ENCODE results near the gene ZDHHC5. TPM values are rescaled to one million over a fixed set of nuclear protein-coding genes. Genes with fewer than 3 reads are reported as not detected.

Gene ZDHHC5
- total RNA-seq, 1 experiment from 2014 or later, result 64.1 TPM

DNA sequence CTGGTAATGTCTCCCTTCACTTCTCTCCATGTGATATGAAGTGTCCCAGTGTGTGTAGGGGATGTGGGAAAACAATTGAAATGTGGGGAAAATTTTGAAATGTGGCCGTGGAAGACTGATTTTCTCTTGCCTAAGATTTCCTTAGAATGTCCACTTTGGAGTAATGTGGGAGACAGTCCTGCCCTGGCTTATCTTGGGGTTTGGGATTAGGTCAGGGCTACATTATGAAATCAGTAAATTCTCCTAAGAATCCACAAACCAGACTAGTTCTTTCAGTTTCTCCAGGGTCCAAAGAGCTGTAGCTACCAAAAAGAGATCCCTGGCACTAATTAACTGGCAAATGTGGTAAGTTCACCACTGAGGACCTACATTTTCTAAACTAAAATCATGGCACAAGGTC lies 41.0 kb upstream of the ZDHHC5 start:
- no peaks in the 10 kb centered on the region for H3K9me2 ChIP-seq (ENCODE audit: insufficient read depth)
- DNase-seq (ENCODE audit: low read depth, low spot score) (no peak), ATAC-seq (no peak)
- no TSS peak for BruUV-seq (replicated peaks)
- ChIA-PET POLR2A (no interaction called here), CTCF (interaction anchor here (1.3 kb wide), 1 partner anchor 13 kb away, joined by 3 read pairs; no protein-coding TSS in a partner anchor), RAD21 (ENCODE audit: low non-redundant PET in 1 of 2, low total read pairs in 2 of 2, uncharacterized antibody in 2 of 2, unreplicated experiment in 2 of 2) (no interaction called here)
- H4K20me1 ChIP-seq (ENCODE audit: insufficient read depth), result no peaks in the 10 kb centered on the region
- H2AFZ ChIP-seq (ENCODE audit: low read depth, low read length, poor library complexity, severe bottlenecking), result no peak overlapping the region
- H3K27me3 ChIP-seq (ENCODE audit: insufficient read depth, low read length), result peaks cover 3% of the 10 kb centered on the region; the same call in 1 of the 2 replicates
- intact Hi-C loops (cut with micrococcal nuclease), result no loop called here
- H3K27ac ChIP-seq (ENCODE audit: low read depth, low read length), result no peak overlapping the region
- no peak overlapping the region for H3K4me2 ChIP-seq (ENCODE audit: low read length)
- H3K36me3 ChIP-seq (ENCODE audit: control insufficient read depth in 1 of 2, insufficient read depth in 2 of 2, low read length in 2 of 2), result no peaks in the 10 kb centered on the region
- no peaks in the 10 kb centered on the region for H3K79me2 ChIP-seq (ENCODE audit: insufficient read depth, low read length)
- no peaks in the 10 kb centered on the region for H3K4me1 ChIP-seq (ENCODE audit: control insufficient read depth in 1 of 2, insufficient read depth in 2 of 2, low read length in 2 of 2)
- H3K9me3 ChIP-seq (ENCODE audit: control insufficient read depth in 1 of 2, insufficient read depth in 1 of 2, low read depth in 1 of 2, low read length in 2 of 2), result no peaks in the 10 kb centered on the region
- no peak overlapping the region for H3K4me3 ChIP-seq (replicated peaks in 1 of 2; ENCODE audit: low read depth in 1 of 2, low read length in 2 of 2)
- TF ChIP-seq EZH2phosphoT487 (IDR thresholded peaks at IDR 0.05; ENCODE audit: borderline replicate concordance), result no peak
- TF ChIP-seq, protein P1, sequence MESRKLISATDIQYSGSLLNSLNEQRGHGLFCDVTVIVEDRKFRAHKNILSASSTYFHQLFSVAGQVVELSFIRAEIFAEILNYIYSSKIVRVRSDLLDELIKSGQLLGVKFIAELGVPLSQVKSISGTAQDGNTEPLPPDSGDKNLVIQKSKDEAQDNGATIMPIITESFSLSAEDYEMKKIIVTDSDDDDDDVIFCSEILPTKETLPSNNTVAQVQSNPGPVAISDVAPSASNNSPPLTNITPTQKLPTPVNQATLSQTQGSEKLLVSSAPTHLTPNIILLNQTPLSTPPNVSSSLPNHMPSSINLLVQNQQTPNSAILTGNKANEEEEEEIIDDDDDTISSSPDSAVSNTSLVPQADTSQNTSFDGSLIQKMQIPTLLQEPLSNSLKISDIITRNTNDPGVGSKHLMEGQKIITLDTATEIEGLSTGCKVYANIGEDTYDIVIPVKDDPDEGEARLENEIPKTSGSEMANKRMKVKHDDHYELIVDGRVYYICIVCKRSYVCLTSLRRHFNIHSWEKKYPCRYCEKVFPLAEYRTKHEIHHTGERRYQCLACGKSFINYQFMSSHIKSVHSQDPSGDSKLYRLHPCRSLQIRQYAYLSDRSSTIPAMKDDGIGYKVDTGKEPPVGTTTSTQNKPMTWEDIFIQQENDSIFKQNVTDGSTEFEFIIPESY (IDR thresholded peaks at IDR 0.05; ENCODE audit: extremely low read depth, insufficient replicate concordance, low read length), result no peak
- TF ChIP-seq CEBPB (IDR thresholded peaks at IDR 0.05; ENCODE audit: low read depth), result no peak
- TF ChIP-seq, protein P2, sequence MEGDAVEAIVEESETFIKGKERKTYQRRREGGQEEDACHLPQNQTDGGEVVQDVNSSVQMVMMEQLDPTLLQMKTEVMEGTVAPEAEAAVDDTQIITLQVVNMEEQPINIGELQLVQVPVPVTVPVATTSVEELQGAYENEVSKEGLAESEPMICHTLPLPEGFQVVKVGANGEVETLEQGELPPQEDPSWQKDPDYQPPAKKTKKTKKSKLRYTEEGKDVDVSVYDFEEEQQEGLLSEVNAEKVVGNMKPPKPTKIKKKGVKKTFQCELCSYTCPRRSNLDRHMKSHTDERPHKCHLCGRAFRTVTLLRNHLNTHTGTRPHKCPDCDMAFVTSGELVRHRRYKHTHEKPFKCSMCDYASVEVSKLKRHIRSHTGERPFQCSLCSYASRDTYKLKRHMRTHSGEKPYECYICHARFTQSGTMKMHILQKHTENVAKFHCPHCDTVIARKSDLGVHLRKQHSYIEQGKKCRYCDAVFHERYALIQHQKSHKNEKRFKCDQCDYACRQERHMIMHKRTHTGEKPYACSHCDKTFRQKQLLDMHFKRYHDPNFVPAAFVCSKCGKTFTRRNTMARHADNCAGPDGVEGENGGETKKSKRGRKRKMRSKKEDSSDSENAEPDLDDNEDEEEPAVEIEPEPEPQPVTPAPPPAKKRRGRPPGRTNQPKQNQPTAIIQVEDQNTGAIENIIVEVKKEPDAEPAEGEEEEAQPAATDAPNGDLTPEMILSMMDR (IDR thresholded peaks at IDR 0.05 in 2 of 3, conservative IDR thresholded peaks at IDR 0.05 in 1 of 3; ENCODE audit: borderline replicate concordance in 1 of 3, insufficient read depth in 1 of 3, low read depth in 2 of 3, low read length in 2 of 3), result no peak
- H3K9ac ChIP-seq (ENCODE audit: low read length), result no peak overlapping the region

DNA sequence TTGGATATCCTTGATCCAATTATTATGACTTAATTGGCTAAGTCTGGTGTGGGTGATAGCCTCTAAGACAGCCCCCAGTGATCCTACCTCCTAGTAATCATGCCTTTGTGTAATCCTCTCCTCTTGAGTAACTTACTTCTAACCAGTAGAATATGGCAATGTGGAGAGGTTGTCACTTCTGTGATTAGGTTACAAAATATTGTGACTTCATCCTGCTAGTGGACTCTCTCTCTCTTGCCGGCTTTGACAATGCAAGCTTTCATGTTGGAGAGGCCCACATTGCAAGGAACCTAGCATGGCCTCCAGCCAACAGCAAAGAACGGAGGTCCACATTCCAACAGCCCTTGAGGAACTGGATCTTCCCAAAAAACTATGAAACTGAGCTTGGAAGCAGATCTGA lies 37.7 kb upstream of the ZDHHC5 start:
- peaks cover 0 to 5% of the 10 kb centered on the region in 2 experiments; a peak in 2 of 4 replicates for H3K4me1 ChIP-seq (ENCODE audit: control insufficient read depth in 1 of 2, insufficient read depth in 2 of 2, low read length in 2 of 2)
- intact Hi-C loops (cut with micrococcal nuclease), result no loop called here
- H3K9me3 ChIP-seq (ENCODE audit: control insufficient read depth in 1 of 2, insufficient read depth in 1 of 2, low read depth in 1 of 2, low read length in 2 of 2), result no peaks in the 10 kb centered on the region
- ATAC-seq, result no peak
- H3K27me3 ChIP-seq (ENCODE audit: insufficient read depth, low read length), result peaks cover 13% of the 10 kb centered on the region; the same call in 1 of the 2 replicates
- no peak overlapping the region for H3K4me3 ChIP-seq (replicated peaks in 1 of 2; ENCODE audit: low read depth in 1 of 2, low read length in 2 of 2)
- no peak overlapping the region for H3K9ac ChIP-seq (ENCODE audit: low read length)
- CTCF ChIA-PET, result no interaction called here
- H2AFZ ChIP-seq (ENCODE audit: low read depth, low read length, poor library complexity, severe bottlenecking), result no peak overlapping the region
- H3K27ac ChIP-seq (ENCODE audit: low read depth, low read length), result no peak overlapping the region
- H3K4me2 ChIP-seq (ENCODE audit: low read length), result no peak overlapping the region
- no peaks in the 10 kb centered on the region for H4K20me1 ChIP-seq (ENCODE audit: insufficient read depth)
- H3K9me2 ChIP-seq (ENCODE audit: insufficient read depth), result no peaks in the 10 kb centered on the region
- BruUV-seq (replicated peaks), result no TSS peak
- RAD21 ChIA-PET (ENCODE audit: low non-redundant PET in 1 of 2, low total read pairs in 2 of 2, uncharacterized antibody in 2 of 2, unreplicated experiment in 2 of 2), result no interaction called here
- no peaks in the 10 kb centered on the region for H3K36me3 ChIP-seq (ENCODE audit: control insufficient read depth in 1 of 2, insufficient read depth in 2 of 2, low read length in 2 of 2)
- POLR2A ChIA-PET, result no interaction called here
- DNase-seq (ENCODE audit: low read depth, low spot score), result no peak
- H3K79me2 ChIP-seq (ENCODE audit: insufficient read depth, low read length), result no peaks in the 10 kb centered on the region
- TF ChIP-seq SIN3A (IDR thresholded peaks at IDR 0.05; ENCODE audit: low read depth), result no peak
- no peak for TF ChIP-seq JUND (IDR thresholded peaks at IDR 0.05)
- TF ChIP-seq, protein P1 (IDR thresholded peaks at IDR 0.05; ENCODE audit: extremely low read depth, insufficient replicate concordance, low read length), result no peak
- no peak for TF ChIP-seq POLR2AphosphoS5 (IDR thresholded peaks at IDR 0.05; ENCODE audit: low read depth, low read length)
- TF ChIP-seq CBX3 (IDR thresholded peaks at IDR 0.05; ENCODE audit: low read depth), result no peak
- TF ChIP-seq CEBPB (IDR thresholded peaks at IDR 0.05; ENCODE audit: low read depth), result no peak
- TF ChIP-seq, protein P2 (IDR thresholded peaks at IDR 0.05 in 2 of 3, conservative IDR thresholded peaks at IDR 0.05 in 1 of 3; ENCODE audit: borderline replicate concordance in 1 of 3, insufficient read depth in 1 of 3, low read depth in 2 of 3, low read length in 2 of 3), result no peak
- TF ChIP-seq POLR2A (IDR thresholded peaks at IDR 0.05; ENCODE audit: borderline replicate concordance, extremely low read depth, insufficient read depth, insufficient read length), result no peak
- TF ChIP-seq, protein P3, sequence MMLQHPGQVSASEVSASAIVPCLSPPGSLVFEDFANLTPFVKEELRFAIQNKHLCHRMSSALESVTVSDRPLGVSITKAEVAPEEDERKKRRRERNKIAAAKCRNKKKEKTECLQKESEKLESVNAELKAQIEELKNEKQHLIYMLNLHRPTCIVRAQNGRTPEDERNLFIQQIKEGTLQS (IDR thresholded peaks at IDR 0.05), result no peak

Data from HCT116 (cell line).